Measurements from ENCODE around the gene ZDHHC14. TPM values are rescaled to one million over a fixed set of nuclear protein-coding genes. Genes with fewer than 3 reads are reported as not detected.

ZDHHC14 gene
- total and polyA plus RNA-seq, 2 of the 8 experiments (the other 6 are each of a cell fraction or from before 2014, with no cell fraction given), result 2.9 to 5.3 TPM

DNA sequence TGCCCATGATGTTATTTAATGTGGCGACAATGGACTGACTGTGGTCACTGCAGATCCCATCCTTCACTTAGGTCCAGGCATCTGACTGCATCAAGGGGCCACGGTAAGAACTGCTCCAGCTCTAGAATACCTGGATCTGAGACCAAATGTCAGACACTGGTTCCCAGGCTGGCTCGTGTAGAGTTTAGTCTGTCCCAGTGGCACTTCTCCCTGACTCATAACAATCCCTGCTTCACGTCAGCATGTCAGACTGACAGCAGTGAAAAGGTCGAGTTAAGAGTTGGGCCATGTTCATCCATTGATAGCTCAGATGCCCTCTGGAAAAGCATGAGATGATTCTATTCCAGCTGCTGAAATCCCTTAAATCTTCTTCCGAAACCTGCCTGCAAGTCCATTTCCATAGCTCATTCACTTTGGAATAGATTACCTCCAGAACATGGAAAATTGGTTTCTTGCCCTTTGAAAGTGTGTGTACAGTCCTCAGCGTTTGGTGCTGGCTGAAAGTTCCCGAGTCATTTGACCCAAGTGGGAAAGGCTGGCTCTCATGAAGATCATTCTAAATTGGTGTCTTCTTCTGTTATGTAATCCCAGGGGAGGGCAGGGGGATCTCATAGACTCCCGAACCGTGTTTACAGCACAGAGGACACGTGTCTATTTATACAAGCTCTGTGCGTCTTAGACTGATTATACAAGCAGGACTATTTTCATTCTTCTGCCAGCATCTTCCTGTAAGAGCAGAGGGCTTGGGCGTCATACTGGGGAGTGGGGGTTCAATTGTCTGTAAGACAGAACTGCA lies 160.8 kb downstream of the ZDHHC14 start (continued):
- TF ChIP-seq, protein P1, sequence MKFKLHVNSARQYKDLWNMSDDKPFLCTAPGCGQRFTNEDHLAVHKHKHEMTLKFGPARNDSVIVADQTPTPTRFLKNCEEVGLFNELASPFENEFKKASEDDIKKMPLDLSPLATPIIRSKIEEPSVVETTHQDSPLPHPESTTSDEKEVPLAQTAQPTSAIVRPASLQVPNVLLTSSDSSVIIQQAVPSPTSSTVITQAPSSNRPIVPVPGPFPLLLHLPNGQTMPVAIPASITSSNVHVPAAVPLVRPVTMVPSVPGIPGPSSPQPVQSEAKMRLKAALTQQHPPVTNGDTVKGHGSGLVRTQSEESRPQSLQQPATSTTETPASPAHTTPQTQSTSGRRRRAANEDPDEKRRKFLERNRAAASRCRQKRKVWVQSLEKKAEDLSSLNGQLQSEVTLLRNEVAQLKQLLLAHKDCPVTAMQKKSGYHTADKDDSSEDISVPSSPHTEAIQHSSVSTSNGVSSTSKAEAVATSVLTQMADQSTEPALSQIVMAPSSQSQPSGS (IDR thresholded peaks at IDR 0.05; ENCODE audit: low read length), result no peak
